ENCODE measurements around the gene CFAP45.

GRCh38 chr1:159949123-159949522 is 49.2 kb upstream of the CFAP45 start:
- TF ChIP-seq POLR2AphosphoS5 (IDR thresholded peaks at IDR 0.05; ENCODE audit: low read depth, low read length) (no peak), TAF1 (IDR thresholded peaks at IDR 0.05; ENCODE audit: borderline replicate concordance, insufficient read depth, low read length) (no peak), SIN3A (IDR thresholded peaks at IDR 0.05; ENCODE audit: borderline replicate concordance, insufficient read depth, low read length) (no peak), REST (IDR thresholded peaks at IDR 0.05; ENCODE audit: insufficient read depth in 1 of 2, low read depth in 2 of 2, low read length in 2 of 2) (no peak), FOXP2 (optimal IDR thresholded peaks at IDR 0.05; ENCODE audit: borderline replicate concordance, extremely low read depth, extremely low read length, insufficient read depth) (no peak)
